HG03060 (cell line): ENCODE data around the gene FAAH.

ENCODE experiments used
- ATAC-seq: cut with Tn5 transposase; IDR thresholded peaks from one replicate; pipeline ENCODE4 v1.9.1; 2021; ENCODE audit warnings: low read depth, moderate number of reproducible peaks; ENCODE audit not compliant: unreplicated experiment

The FAAH gene

DNA sequence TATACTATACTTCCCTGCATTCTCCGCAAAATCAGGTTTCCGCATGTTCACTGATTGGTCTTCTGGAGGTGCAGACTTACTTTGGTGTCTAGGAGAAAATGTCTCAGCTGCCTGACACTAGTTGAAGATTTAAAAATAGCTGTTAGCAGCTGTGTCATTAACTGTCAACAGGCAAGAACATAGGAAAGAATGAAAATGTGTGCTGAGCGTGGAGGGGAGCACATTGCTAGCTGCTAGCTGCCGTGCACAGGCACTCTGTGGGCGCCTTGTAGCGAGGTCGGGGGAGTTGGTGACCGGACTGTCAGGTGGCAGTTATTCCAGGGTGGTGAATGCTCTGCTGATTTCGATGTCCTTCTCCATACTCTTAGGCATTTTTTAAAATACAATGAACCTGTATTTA, 5.2 kb downstream of the FAAH start:
- ATAC-seq: no peak

DNA sequence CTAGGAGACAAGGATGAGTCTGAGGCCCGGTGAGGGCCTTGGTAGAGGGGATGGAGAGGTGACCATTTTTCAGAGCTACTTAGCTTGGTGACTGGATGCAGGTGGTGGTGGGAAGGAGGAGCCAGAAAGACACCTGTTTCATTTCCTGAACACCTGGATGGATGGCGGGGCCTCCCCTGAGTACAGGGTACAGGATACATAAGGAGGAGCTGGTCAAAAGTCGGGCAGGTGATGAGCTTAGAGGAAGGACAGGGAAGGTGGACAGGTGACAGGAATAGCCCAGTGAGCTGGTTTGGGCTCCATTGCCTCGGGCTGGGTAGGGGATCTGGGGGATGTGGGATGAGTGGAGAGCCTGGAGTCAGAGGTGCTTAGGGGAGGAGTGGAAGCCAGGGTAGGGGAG, 6.3 kb downstream of the FAAH start:
- ATAC-seq: no peak

- no peak for ATAC-seq
These were observed 7.2 kb downstream of the FAAH start for GRCh38 chr1:46401154-46401913.

DNA sequence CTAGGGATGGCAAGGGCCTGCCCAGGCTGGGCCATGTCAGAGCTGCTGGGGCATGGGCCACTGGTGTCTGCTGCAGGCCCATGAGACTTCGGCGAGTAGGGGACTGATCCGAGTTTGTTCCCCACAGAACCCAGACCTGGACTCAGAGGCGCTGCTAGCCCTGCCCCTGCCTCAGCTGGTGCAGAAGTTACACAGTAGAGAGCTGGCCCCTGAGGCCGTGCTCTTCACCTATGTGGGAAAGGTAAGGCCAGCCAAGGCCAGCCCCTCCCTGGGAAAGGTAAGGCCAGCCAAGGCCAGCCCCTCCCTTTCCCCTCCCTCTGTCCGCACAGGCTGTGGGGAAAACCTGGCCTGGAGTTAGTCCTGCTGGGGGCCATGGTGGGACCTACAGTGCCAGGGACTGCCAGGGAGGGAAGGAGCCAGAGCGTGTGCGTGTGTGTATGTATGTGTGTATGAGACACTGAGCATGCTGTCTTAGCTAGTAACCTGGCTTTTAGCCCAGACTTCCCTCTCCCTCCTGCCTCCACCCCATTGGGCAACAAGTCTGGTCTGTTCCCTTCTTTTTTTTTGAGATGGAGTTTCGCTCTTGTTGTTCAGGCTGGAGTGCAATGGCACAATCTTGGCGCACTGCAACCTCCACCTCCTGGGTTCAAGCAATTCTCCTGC, 8.0 kb downstream of the FAAH start:
- no peak for ATAC-seq

DNA sequence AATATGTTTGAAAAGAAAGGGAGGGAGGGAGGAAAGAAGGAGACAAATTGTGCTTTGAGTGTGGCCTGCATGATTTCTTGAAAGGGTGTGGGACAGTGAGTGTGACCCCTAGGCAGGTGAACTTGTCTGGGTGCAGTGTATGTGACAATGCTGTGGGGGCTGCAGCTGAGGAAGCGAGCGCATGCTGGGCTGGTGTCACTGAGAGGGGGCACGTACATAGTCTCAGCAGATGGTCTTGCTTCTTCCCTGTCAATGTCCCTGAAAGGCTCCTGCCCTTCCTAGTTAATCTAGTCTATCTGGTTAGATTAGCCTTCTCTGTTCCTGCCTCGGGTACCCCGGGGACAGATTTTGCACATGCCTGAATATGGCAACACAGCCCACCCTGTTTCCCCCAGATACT, 9.8 kb downstream of the FAAH start:
- ATAC-seq: no peak

DNA sequence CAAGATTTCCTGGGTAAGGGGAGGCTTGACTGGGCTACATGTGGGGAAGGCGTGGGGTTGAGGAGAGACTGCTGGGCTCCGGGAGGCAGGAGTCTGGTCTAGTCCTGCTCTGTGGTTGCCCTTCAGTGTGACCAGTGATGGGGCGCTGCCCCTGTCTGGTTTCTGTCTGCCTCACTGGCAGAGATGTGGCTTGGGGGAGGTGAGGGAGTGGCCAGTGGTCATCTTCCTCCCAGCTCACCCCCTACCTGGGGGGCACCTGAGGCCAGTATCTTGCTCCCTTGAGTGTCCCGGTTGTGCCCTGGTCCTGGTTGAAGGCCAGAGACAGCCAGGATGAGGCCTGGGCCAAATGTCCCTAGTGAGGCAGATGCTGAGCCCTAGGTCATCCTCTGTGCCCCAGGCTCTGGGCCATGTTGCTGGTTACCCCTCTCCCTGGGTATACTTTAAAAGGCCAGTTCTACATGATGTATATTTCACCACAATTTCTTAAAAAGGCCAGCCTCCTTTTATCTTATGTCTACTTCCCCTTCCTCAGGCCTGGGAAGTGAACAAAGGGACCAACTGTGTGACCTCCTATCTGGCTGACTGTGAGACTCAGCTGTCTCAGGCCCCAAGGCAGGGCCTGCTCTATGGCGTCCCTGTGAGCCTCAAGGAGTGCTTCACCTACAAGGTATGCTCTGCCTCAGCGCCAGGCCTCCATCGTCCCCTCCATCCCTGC, 10.5 kb downstream of the FAAH start:
- no peak for ATAC-seq

DNA sequence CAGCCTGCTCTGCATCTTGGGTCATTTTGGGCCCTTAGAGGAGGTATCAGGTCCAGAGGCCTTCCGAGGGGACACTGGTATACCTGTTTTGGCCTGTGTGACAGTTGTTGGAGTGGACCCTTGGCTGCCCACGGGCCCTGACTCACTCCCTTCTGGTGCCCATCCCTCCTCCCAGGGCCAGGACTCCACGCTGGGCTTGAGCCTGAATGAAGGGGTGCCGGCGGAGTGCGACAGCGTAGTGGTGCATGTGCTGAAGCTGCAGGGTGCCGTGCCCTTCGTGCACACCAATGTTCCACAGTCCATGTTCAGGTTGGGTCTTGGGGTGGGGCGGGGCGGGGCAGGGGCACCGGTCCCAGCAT, 11.1 kb downstream of the FAAH start:
- ATAC-seq: no peak

DNA sequence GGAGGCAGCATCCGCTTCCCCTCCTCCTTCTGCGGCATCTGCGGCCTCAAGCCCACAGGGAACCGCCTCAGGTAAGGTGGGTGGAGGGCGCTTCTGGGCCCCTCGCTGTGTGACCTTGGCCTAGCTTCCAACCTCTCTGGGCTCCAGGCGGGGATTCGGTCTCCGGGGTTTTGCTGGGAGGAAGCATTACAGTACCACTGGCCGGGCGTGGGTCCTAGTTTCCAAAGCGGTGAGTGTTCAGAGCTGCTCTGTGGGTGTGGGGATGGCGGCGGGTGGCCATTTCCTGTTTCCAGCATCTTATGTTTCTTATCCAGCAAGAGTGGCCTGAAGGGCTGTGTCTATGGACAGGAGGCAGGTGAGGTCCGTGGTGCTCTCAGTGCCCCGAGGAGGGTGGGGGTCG, 11.6 kb downstream of the FAAH start:
- no peak for ATAC-seq

DNA sequence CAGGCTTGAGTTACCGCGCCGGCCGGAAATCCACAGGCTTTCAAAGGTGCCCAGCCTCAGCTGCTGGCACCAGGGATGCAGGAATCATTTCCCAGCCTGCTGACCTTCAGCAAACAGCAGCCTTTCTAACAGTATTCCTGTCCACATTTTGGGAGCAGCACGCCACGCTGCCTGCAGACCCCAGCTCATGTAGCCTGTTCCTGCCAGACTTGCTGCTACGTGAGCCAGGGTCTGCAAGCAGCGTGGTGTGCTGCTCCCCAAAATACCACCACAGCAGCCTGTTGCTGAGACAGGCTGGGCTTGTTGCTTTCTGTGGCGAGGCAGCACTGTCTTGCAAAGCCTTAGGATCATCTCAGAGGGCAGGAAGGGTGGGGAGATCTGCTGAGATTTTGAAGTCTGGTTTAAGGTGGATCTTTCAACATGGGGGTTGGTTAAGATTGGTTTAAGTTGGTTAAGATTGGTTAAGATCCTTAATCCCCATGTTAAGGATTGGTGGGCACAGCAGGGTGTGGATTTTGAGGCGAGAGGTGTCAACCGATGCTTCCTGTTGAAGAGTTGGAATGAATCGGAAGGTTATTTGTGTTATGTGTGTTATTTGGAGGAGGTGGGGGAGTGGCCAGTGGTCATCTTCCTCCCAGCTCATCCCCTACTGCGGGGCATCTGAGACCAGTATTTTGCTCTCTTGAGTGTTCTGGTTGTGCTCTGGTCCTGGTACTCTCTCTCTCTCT, 12.9 kb downstream of the FAAH start:
- ATAC-seq: no peak

- ATAC-seq: no peak
These were observed 13.5 kb downstream of the FAAH start for GRCh38 chr1:46407636-46408035.

GRCh38 chr1:46408356-46409062, 14.4 kb downstream of the FAAH start:
- ATAC-seq: no peak

- no peak for ATAC-seq
These were observed 14.9 kb downstream of the FAAH start for GRCh38 chr1:46409063-46409372.

- ATAC-seq: no peak
These were observed 16.3 kb downstream of the FAAH start for GRCh38 chr1:46410156-46411009.

DNA sequence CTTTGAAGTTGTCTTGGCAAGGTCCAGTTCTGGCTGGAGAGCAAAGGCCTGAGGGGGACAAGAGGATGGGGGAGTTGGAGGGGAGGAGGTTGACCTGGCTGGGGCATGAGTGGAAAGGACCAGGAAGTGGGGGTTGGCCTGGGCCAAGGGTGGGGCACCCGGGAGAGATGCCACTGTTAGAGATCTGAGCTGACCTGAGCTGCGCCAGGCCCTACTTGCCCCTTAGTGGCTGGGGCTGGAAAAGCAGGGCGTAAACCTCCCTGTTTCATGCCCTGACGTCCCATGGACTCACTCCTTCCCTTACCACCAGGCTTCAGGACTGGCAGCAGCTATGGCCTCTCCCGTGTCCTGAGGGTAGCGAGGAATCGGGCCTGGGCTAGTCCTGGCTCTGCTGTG, 16.9 kb downstream of the FAAH start:
- ATAC-seq: no peak

DNA sequence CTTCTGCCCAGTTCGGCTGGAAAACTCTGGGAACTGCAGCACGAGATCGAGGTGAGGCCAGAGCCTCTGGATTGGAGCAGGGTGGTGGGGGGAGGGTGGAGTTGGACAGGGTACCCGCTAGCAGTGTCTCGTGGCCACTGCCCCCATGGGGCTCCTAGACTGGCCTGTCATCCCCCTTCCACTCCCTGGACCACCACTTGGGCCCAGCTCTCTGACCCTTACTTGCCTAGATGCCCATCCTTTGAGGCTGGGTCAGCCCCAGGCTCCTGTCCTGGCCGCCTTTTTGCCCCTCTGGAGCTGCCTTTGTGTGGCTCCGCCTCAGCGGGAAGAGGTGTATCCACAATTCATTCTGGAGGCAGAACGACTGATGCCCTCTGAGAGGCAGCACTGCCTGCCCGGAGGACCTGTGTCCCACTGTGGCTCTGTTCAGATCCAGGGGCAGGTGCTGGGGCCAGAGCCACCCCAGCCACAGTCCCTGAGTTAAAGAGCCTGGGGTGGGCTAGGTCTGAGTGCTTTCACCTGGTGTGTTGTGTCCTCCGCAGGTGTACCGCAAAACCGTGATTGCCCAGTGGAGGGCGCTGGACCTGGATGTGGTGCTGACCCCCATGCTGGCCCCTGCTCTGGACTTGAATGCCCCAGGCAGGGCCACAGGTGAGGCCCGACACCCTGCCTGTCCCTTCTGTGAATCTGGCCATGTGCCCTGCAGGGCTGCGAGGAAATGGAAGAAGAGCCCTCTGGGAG, 17.7 kb downstream of the FAAH start:
- ATAC-seq: no peak

DNA sequence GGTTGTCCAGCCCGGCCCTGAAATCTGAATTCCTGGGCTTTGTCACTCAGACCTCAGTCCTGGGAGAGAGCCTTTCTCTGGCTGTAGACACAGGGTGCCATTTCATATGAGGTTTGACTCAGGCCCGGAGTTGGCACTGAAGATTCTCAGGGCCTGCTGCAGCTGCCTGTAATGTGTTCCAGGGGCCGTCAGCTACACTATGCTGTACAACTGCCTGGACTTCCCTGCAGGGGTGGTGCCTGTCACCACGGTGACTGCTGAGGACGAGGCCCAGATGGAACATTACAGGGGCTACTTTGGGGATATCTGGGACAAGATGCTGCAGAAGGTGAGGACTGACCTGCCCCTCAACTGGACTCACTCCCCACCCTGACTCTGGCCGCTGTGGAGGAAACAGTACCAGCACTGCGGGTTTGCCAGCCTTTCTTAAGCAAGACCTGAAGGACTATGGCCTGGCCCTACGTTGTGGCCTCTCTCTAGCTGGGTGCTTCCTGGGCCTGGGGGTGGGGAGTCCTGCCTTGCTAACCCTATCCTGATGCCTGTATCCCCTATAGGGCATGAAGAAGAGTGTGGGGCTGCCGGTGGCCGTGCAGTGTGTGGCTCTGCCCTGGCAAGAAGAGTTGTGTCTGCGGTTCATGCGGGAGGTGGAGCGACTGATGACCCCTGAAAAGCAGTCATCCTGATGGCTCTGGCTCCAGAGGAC, 18.9 kb downstream of the FAAH start:
- ATAC-seq: no peak

DNA sequence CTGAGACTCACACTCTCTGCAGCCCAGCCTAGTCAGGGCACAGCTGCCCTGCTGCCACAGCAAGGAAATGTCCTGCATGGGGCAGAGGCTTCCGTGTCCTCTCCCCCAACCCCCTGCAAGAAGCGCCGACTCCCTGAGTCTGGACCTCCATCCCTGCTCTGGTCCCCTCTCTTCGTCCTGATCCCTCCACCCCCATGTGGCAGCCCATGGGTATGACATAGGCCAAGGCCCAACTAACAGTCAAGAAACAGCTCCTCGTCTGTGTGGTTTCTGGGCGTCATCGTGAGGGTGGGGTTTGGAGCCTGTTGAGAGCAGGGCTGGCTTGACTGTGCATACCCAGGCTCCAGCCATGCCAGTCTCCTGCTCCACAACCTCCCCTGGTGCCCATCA, 19.5 kb downstream of the FAAH start:
- ATAC-seq: no peak

DNA sequence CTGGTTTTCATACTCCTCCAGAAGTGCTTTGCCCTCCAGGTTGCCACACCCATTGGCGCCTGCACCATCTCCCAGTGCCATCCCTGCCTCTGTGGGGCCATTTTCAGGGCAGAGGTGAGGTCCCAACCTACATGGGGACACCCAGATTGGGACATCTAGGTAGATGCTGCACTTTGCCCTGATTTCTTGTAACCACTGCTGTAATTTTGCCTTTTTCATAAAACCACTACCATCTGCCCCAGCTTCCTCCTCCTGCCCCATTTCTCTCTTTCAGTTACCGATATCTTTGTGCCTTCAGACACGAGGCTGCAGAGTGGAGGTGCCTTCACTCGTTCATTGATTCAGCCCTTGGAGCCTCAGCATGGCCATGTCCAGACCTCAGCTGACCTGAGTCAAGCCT, 21.4 kb downstream of the FAAH start:
- no peak for ATAC-seq

- no peak for ATAC-seq
These were observed 24.9 kb downstream of the FAAH start for GRCh38 chr1:46418976-46419375.
